HG02884 (cell line): ENCODE results near the gene CCL11.

Source experiments
- ATAC-seq: cut with Tn5 transposase; IDR thresholded peaks from one replicate; pipeline ENCODE4 v1.9.1; 2021; ENCODE audit warnings: mild to moderate bottlenecking, moderate library complexity; ENCODE audit not compliant: unreplicated experiment

The CCL11 gene

DNA sequence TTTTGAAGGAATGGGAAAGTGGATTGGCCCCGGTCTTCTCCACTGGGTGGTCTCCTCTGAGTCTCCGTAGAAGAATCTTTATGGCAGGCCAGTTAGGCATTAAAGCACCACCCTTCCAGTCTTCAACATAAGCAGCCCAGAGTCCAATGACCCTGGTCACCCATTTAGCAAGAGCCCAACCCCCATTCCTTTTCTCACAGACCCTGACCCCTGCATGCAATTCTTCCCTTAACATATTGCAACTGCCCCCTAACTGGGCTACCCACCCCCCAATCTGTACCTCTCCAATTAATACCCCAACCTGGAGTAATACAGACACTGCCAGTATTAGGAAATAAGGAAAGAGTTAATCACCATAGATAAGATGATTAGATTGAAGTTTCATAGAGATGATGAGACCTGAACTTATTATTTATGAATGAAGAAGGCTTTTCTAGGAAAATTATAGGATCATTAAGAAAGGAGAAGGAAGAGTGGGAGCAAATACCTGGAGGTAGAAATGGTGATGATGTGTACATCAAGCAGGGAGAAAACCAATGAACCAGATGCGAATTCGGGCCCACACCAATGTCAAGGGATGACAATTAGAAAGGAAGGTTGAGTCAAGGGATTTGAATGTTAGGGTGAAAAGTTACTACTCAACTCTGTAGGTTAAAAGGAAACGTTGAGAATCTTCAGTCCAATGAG, 28.1 kb upstream of the CCL11 start:
- ATAC-seq: no peak

DNA sequence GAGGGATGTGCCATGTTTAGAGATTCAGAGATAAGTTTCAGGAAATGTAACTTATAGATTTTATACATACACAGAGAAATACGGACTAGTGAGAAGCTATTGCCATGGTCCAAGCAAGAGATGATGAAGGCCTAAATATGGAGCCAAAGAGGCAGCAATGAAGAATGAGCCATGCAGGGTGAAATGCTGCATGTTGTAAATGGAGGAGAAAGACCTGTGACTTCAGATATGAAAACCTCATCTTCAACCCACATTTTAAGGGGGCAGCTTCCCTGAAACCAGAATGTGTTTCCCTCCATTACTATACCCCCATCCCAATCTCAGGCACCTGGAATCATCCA, 27.6 kb upstream of the CCL11 start:
- no peak for ATAC-seq

DNA sequence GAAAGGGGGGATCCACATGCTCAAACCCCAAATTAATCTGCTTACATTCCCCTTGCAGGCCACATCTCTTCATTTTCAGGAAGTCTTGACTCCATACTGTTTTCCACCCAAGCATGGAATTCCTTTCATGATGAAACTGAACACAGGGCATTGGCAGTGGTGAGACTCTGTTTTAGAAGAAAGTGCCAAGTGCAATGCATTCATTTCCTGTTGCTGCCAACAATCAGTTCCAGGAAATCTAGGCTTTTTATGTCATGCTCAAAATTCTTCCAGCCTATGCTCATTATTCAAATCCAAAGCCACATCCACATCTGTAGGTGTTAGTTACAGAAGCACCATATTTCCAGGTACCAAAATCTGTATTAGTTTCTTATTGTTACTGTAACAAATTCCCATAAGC, 26.4 kb upstream of the CCL11 start:
- no peak for ATAC-seq

GRCh38 chr17:34260861-34261260, 24.7 kb upstream of the CCL11 start:
- ATAC-seq: no peak

- ATAC-seq: no peak
Measured at GRCh38 chr17:34261568-34262337, 23.8 kb upstream of the CCL11 start.

DNA sequence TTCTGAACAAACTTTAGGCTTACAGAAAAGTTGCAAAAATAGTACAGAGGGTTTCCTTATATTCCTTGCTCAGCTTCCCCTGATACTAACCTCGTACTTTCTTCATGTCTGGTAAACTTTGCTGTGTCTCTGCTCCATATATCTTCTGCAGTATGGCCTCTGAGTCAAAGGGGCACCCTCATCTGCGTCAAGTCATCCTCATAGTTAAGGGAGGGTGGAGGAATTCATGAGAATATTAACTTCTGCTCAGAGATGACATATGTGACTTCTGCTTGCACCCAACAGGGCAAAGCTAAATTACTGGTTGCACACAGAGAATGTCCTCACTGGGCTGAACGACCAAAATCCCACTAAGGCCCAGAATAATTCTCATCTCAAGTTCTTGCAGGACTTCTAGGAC, 19.8 kb upstream of the CCL11 start:
- ATAC-seq: no peak

DNA sequence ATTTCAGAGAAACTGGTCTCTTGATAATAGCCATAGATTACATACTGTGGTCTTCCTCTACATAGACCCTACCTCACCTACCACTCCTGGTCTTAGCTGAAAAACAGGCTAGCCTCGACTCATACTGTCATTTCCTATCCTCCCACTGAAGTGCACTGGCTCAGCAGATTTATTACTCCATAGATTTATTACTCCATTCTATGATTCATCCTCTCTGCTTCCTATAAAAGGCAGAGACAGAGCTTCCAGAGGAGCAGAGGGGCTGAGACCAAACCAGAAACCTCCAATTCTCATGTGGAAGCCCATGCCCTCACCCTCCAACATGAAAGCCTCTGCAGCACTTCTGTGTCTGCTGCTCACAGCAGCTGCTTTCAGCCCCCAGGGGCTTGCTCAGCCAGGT, 15.6 kb upstream of the CCL11 start, which contains the start of gene CCL7:
Gene CCL7 (plus strand): TSS at position 253 of the 400 bp plus-strand sequence. CDS start 70 bp downstream, at position 323.
- ATAC-seq: no peak

- ATAC-seq: no peak
Measured at GRCh38 chr17:34275881-34276280, 9.7 kb upstream of the CCL11 start.

GRCh38 chr17:34276826-34277225, 8.7 kb upstream of the CCL11 start:
- no peak for ATAC-seq

DNA sequence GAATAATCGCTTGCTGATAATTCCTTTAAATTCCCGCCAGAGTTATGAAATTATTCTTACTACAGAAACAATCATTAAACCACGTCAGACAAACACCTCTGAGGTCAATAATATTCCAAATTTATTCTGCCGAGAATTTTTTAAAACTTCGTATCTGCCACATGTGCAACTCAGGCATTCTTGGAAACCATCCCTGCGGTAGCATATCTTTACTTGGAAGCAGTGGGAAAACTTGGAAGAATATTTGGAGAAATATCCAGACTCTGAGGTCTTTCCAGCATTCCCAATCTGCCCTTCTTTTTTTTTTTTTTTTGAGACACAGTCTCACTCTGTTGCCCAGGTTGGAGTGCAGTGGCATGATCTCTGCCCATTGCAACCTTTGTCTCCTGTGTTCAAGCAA, 2.0 kb upstream of the CCL11 start:
- ATAC-seq: no peak

GRCh38 chr17:34287875-34288274, 2.3 kb downstream of the CCL11 start:
- no peak for ATAC-seq

- no peak for ATAC-seq
Measured at GRCh38 chr17:34290586-34290985, 5.0 kb downstream of the CCL11 start.

- ATAC-seq: no peak
Measured at GRCh38 chr17:34291721-34292348, 6.3 kb downstream of the CCL11 start.

- no peak for ATAC-seq
Measured at GRCh38 chr17:34299027-34299426, 13.5 kb downstream of the CCL11 start.

DNA sequence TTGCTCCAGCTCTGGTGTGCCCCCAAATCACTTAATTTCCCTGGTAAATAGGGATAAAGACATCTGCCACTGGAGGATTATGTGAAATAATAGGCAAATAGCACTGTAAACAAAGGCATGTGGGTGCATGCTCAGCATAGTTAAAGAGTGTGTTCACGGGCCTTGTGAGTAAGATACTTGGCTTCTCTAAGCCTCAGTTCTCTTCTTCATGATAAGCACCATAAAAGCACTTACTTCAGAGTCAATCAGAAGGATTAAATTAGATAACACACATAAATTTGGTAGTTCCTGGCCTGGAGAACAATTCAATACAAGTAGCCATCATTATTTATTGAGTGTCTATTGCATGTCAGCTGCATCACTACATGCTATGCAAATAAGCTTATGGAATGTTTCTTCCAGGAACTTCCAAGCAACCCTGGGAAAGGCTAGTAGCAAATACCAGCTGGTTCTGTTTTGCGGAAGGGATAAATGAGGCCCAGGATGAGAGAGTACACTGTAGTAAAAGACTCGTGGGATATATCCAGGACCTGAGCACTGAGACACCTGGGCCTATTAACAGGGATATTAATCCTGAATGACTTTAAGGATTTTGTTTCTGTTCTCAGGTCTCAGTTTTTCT, 14.5 kb downstream of the CCL11 start:
- ATAC-seq: no peak

DNA sequence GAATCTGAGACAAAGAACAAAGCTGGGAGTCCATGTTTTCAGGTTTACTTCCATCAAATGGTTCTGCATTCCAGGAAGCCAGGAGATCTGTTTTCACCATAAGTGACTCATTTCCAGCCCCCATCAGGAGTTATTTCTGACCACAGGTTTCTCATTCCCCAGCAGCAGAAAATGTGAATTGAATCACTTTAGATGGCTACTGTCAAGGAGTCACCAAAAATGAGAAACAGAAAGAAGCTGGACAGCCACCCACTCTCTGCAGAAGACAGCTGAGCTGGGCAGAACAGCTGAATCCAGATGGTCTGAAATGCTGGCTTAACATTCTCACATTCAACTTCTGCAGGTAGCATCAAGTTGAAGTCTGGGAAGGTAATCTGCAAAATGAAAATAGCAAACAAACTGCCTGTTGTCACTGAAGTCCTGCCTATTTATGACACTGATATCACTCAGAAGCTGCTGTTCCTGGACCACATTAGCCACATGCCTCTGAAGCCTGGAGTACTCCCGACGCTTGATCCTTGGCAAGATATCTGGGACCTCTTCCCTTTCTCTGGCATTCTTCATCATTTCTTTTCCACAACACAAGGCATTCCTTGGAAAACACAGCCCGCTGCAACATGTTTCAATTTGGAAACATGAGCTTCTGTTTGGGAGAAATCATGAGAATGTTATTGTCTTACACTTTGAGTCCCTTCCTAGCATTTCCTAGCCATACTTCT, 15.3 kb downstream of the CCL11 start:
- ATAC-seq: no peak

- no peak for ATAC-seq
Measured at GRCh38 chr17:34301986-34302385, 16.4 kb downstream of the CCL11 start.

- ATAC-seq: no peak
Measured at GRCh38 chr17:34302636-34303035, 17.1 kb downstream of the CCL11 start.

DNA sequence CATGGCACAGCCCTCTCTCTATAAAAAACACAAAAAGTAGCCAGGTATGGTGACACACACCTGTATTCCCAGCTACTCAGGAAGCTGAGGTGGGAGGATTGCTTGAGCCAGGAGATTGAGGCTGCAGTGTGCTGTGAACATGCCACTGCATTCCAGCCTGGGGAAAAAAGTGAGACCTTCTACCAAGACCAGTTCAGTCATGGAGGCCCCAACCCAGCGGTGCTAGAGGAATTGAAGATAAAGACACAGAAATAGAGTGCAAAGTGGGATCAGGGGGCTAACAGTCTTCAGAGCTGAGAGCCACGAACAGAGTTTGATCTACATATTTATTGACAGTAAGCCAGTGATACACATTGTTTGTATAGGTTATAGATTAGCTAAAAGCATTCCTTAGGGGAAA, 18.1 kb downstream of the CCL11 start:
- ATAC-seq: no peak

DNA sequence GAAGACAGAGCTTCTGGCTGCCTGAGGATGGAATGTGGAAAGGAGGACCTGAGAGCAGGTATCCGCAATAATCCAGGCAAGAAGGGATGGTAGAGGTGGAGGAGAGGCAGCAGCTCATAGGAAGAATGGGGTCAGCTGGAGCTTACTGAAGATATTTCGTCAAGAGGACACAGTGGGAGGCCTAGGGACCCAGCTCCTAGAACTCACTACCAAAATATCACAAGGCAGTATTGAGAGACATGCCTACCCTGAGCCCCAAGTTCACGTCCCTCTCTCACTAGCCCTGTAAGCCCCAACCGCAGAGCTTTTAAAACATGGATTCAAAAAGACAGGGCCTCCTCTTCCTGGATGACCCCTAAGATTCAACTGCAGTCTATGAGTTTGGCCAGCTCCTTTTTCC, 19.5 kb downstream of the CCL11 start:
- ATAC-seq: no peak

DNA sequence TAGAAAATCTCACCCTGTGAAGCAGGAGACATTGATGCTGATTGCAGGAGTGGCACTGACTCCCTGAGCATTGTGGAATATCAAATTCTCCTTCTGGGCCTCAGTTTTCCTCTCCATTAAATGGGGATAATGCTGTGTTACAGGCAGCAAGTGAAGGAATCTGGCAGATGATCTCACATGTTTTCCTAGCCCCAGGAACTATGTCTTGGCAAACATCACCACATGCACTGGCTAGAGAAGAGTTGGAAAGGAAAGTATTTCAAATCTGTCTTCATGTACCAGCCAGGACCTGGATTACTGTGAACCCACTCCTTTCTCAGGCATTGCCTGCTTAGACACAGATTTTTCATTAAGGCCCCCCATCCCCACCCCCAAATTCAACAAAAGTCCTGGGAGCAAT, 20.1 kb downstream of the CCL11 start:
- ATAC-seq: no peak
